OCI-LY7 (cell line): ENCODE measurements around the gene TRMT10C.

Experiments
- CTCF ChIP-seq: fragments of 200-600 bp; sonication (generic); conservative IDR thresholded peaks from 2 replicates; pipeline ENCODE4 v1.5.1; 2014; ENCODE audit warnings: mild to moderate bottlenecking, antibody characterized with exemption, low read length, moderate library complexity, mixed read lengths
- EZH2phosphoT487 ChIP-seq: fragments of 200-600 bp; sonication (generic); IDR thresholded peaks from 2 replicates; pipeline ENCODE4 v1.6.1; 2018; ENCODE audit warnings: low read depth, borderline replicate concordance, mild to moderate bottlenecking, mixed run types, antibody characterized with exemption, low read length, moderate library complexity, mixed read lengths

GRCh38 chr3:101573449-101574387 is 12.1 kb downstream of the TRMT10C start, which contains the start of gene PCNP:
- TF ChIP-seq CTCF (peak; percentile 96), EZH2phosphoT487 (no peak)
